CD14-positive monocyte (primary cell): Measurements from ENCODE around the gene RHOT1. TPM values are rescaled to one million over a fixed set of nuclear protein-coding genes. Genes with fewer than 3 reads are reported as not detected.

Experiments
- DNase-seq, 3 donors: peaks; one replicate each; pipeline ENCODE4 v3.0.0-alpha.2; 2011 to 2022
- H2AFZ ChIP-seq: 2 replicates; pipeline ENCODE4 v1.6.0; 2012; ENCODE audit warnings: mild to moderate bottlenecking, low read depth, low read length, inconsistent platforms; ENCODE audit not compliant: insufficient read depth, poor library complexity, severe bottlenecking
- H3K27ac ChIP-seq, 2 donors: 1 replicate in 1 of 2; 2 replicates in 1 of 2; pipeline ENCODE4 v1.5.1; 2012 to 2013; ENCODE audit warnings: low read length in 2 of 2, control low read depth in 1 of 2, inconsistent platforms in 1 of 2, low read depth in 1 of 2, mild to moderate bottlenecking in 1 of 2
- H3K27me3 ChIP-seq, 2 donors: one replicate each; pipeline versions ENCODE4 v1.6.0 to v1.6.1; 2011 to 2013; ENCODE audit warnings: low read length in 2 of 2; ENCODE audit not compliant: control insufficient read depth in 2 of 2, insufficient read depth in 2 of 2
- H3K36me3 ChIP-seq, 2 donors: replicated peaks in 1 of 2; 1 replicate in 1 of 2; 2 replicates in 1 of 2; pipeline versions ENCODE4 v1.5.1 to v1.6.1; 2012 to 2013; ENCODE audit warnings: low read length in 2 of 2, control low read depth in 1 of 2, inconsistent platforms in 1 of 2, mild to moderate bottlenecking in 1 of 2; ENCODE audit not compliant: insufficient read depth in 2 of 2, control insufficient read depth in 1 of 2
- H3K4me1 ChIP-seq, 2 donors: 1 replicate in 1 of 2; 2 replicates in 1 of 2; pipeline versions ENCODE4 v1.5.1 to v1.6.1; 2012 to 2013; ENCODE audit warnings: low read length in 2 of 2, control low read depth in 1 of 2, inconsistent platforms in 1 of 2, mild to moderate bottlenecking in 1 of 2, moderate library complexity in 1 of 2; ENCODE audit not compliant: insufficient read depth in 2 of 2, control insufficient read depth in 1 of 2
- H3K4me2 ChIP-seq: replicated peaks from 2 replicates; pipeline ENCODE3; 2012; ENCODE audit warnings: low read length, moderate library complexity, mild to moderate bottlenecking; ENCODE audit not compliant: poor library complexity, severe bottlenecking; ENCODE audit errors: extremely low read depth
- H3K4me3 ChIP-seq, 3 experiments: fragments of 200-600 bp in 1 of 3; sonication (generic) in 1 of 3; replicated peaks in 1 of 3; 1 replicate in 2 of 3; 2 replicates in 1 of 3; pipeline ENCODE4 v1.5.1; 2011 to 2013; ENCODE audit warnings: low read length in 3 of 3, mild to moderate bottlenecking in 3 of 3, control low read depth in 2 of 3, low read depth in 2 of 3, inconsistent platforms in 1 of 3, moderate library complexity in 1 of 3
- H3K79me2 ChIP-seq: 2 replicates; pipeline ENCODE4 v1.6.0; 2012; ENCODE audit warnings: mild to moderate bottlenecking, control low read depth, inconsistent platforms, low read length, moderate library complexity; ENCODE audit not compliant: insufficient read depth
- H3K9ac ChIP-seq: 2 replicates; pipeline ENCODE4 v1.6.0; 2017; ENCODE audit warnings: low read length, mild to moderate bottlenecking; ENCODE audit not compliant: insufficient read depth, poor library complexity, severe bottlenecking
- H3K9me3 ChIP-seq, 2 donors: replicated peaks in 1 of 2; 1 replicate in 1 of 2; 2 replicates in 1 of 2; pipeline versions ENCODE4 v1.5.1 to v1.6.1; 2012 to 2013; ENCODE audit warnings: low read length in 2 of 2, control low read depth in 1 of 2; ENCODE audit not compliant: control insufficient read depth in 1 of 2, insufficient read depth in 1 of 2
- H4K20me1 ChIP-seq: 2 replicates; pipeline ENCODE4 v1.6.0; 2012; ENCODE audit warnings: mild to moderate bottlenecking, low read length, control low read depth, moderate library complexity; ENCODE audit not compliant: insufficient read depth
- H3K27ac Mint-ChIP-seq, 7 donors: one replicate each; pipeline ENCODE4 v1.8.0; 2020; ENCODE audit warnings: mild to moderate bottlenecking in 7 of 7, mixed read lengths in 7 of 7, moderate library complexity in 6 of 7, inconsistent platforms in 2 of 7
- H3K27me3 Mint-ChIP-seq, 3 donors: one replicate each; pipeline ENCODE4 v1.8.0; 2021 to 2022; ENCODE audit warnings: low read depth in 3 of 3, mild to moderate bottlenecking in 3 of 3, mixed read lengths in 3 of 3, moderate library complexity in 3 of 3, inconsistent platforms in 1 of 3
- H3K36me3 Mint-ChIP-seq, 2 donors: one replicate each; pipeline ENCODE4 v1.8.0; 2020; ENCODE audit warnings: mixed read lengths in 2 of 2, inconsistent platforms in 1 of 2, mild to moderate bottlenecking in 1 of 2
- H3K4me1 Mint-ChIP-seq: one replicate; pipeline ENCODE4 v1.8.0; 2020; ENCODE audit warnings: mild to moderate bottlenecking, mixed read lengths
- H3K4me3 Mint-ChIP-seq, 2 donors: one replicate each; pipeline ENCODE4 v1.8.0; 2020; ENCODE audit warnings: mild to moderate bottlenecking in 2 of 2, mixed read lengths in 2 of 2, moderate library complexity in 1 of 2
- H3K9me3 Mint-ChIP-seq, 7 donors: one replicate each; pipeline ENCODE4 v1.8.0; 2020 to 2022; ENCODE audit warnings: mixed read lengths in 7 of 7, mild to moderate bottlenecking in 6 of 7, moderate library complexity in 6 of 7, inconsistent platforms in 2 of 7
- WGBS: methylation state at CpG from one replicate; pipeline ENCODE4 v1.1.5; 2013; ENCODE audit warnings: missing lambda C conversion rate; ENCODE audit not compliant: insufficient coverage; 5-methylcytosine and 5-hydroxymethylcytosine counted together
- intact Hi-C, 2 donors: fragments of 100-400 bp; cut with micrococcal nuclease; formaldehyde crosslinking; loops; one replicate each; pipeline versions ENCODE4 v1.15.0 to v1.15.1; 2023
- polyA plus RNA-seq, 3 donors: library from polyadenylated mRNA; depleted of rRNA in 1 of 3; unstranded in 2 of 3; stranded (reverse) in 1 of 3; fragments of 300-500 nt in 2 of 3; fragments of >200 nt in 1 of 3; fragmentation: Illumina TruSeq in 2 of 3; gene quantifications; 1 replicate in 2 of 3; 2 replicates in 1 of 3; pipeline ENCODE4 v1.2.3, GENCODE V29; 2012 to 2021
- TF ChIP-seq, protein P1 (sequence below): fragments of 200-600 bp; IDR thresholded peaks from one replicate; pipeline ENCODE4 v1.8.0; 2022; ENCODE audit warnings: antibody characterized with exemption, mild to moderate bottlenecking

The RHOT1 gene
- polyA plus RNA-seq, 3 donors = 45.9 to 60.5 (median 51.9) TPM

DNA sequence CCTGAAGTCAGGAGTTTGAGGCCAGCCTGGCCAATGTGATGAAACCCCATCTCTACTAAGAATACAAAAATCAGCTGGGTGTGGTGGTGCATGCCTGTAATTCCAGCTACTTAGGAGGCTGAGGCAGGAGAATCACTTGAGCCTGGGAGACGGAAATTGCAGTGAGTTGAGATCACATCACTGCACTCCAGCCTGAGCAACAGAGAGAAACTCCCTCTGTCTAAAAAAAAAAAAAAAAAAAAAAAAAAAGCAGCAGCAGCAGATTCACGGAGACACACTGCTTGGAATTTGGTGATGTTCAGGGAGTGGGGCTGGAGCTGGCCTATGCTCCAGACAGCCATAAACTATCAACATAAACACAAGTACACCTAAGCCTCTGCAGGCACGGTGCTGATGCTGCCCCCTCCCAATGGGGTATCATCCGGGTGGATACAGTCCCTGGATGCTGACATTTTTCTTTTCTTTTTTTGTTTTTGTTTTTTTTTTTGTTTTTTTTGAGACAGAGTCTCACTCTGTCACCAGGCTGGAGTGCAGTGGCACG is 39.6 kb upstream of the RHOT1 start:
- Mint-ChIP-seq H3K27me3 (peaks cover 0 to 4% (median 0%) of the 10 kb centered on the region in 3 donors), H3K9me3 (peaks cover 0 to 1% (median 0%) of the 10 kb centered on the region in 7 donors), H3K4me1 (peaks cover 35% of the 10 kb centered on the region), H3K27ac (no peak overlapping the region), H3K4me3 (no peak overlapping the region), H3K36me3 (no peaks in the 10 kb centered on the region)
- Histone ChIP-seq H3K36me3 (no peaks in the 10 kb centered on the region), H4K20me1 (no peaks in the 10 kb centered on the region), H3K4me3 (no peak overlapping the region), H3K9me3 (no peaks in the 10 kb centered on the region), H3K79me2 (no peaks in the 10 kb centered on the region), H3K27me3 (no peaks in the 10 kb centered on the region), H3K9ac (no peak overlapping the region), H3K27ac (no peak overlapping the region), H3K4me2 (no peak overlapping the region), H3K4me1 (peaks cover 26 to 32% of the 10 kb centered on the region in 2 donors), H2AFZ (no peak overlapping the region)
- WGBS = 100% methylated on average over 2 of the region's 5 CpGs
- intact Hi-C loops = no loop called here
- DNase-seq = no peak
- TF ChIP-seq, protein P1, sequence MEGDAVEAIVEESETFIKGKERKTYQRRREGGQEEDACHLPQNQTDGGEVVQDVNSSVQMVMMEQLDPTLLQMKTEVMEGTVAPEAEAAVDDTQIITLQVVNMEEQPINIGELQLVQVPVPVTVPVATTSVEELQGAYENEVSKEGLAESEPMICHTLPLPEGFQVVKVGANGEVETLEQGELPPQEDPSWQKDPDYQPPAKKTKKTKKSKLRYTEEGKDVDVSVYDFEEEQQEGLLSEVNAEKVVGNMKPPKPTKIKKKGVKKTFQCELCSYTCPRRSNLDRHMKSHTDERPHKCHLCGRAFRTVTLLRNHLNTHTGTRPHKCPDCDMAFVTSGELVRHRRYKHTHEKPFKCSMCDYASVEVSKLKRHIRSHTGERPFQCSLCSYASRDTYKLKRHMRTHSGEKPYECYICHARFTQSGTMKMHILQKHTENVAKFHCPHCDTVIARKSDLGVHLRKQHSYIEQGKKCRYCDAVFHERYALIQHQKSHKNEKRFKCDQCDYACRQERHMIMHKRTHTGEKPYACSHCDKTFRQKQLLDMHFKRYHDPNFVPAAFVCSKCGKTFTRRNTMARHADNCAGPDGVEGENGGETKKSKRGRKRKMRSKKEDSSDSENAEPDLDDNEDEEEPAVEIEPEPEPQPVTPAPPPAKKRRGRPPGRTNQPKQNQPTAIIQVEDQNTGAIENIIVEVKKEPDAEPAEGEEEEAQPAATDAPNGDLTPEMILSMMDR = no peak

DNA sequence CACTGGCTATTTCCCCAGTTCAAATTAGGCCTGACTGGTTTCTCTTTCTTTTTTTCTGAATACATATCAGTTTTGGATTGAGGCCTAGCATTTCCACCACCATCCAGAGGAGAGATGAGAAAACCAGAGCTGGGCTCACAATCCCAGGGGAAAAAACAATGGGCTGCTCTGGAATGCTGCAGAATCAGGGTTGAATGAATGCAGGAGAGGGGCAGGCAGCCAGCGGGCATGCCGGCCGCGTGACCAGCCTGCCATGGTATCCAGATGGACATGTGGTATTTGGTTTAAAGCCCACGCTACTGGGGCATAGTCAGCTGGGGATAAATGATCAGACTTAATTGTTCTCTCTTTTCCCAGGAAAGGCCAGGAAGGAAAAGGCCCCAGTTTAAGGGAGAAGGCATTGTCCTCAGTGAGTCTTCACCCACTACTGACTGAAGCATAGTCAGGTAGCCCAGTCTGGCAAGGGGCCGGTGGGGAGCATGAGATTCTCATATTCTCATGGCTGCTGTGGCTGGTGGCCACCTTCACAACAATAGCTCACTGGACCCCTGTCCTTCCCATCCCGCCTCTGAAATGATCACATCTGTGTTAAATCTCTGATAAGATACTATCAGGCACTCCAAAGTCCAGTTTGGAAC is 38.7 kb upstream of the RHOT1 start:
- H3K9me3 Mint-ChIP-seq = peaks cover 0 to 1% (median 0%) of the 10 kb centered on the region in 7 donors

More for the DNA sequence above, 38.7 kb upstream of the RHOT1 start:
- no peaks in the 10 kb centered on the region for H4K20me1 ChIP-seq
- peaks cover 0 to 4% (median 0%) of the 10 kb centered on the region in 3 donors for H3K27me3 Mint-ChIP-seq
- no peak for DNase-seq
- peaks cover 26 to 34% of the 10 kb centered on the region in 2 donors for H3K4me1 ChIP-seq
- H3K36me3 ChIP-seq = no peaks in the 10 kb centered on the region
- peaks cover 37% of the 10 kb centered on the region for H3K4me1 Mint-ChIP-seq
- H3K9ac ChIP-seq = peak overlapping the region; percentile 17
- peak overlapping the region in 1 of 2 donors; percentile 80 for H3K4me3 Mint-ChIP-seq
- H3K4me2 ChIP-seq = peak overlapping the region; percentile 43
- peak overlapping the region in 1 of 3 experiments; percentile 36 for H3K4me3 ChIP-seq
- TF ChIP-seq, protein P1 = no peak
- H3K27me3 ChIP-seq = no peaks in the 10 kb centered on the region
- H3K9me3 ChIP-seq = no peaks in the 10 kb centered on the region
- WGBS = 96% methylated on average over 7 of the region's 7 CpGs
- H3K27ac ChIP-seq = peak overlapping the region in 1 of 2 donors; percentile 80
- no peaks in the 10 kb centered on the region for H3K79me2 ChIP-seq
- H3K27ac Mint-ChIP-seq = peak overlapping the region in 4 of 7 donors; percentile 20 to 83 (median 78)
- H2AFZ ChIP-seq = peak overlapping the region; percentile 79
- no peaks in the 10 kb centered on the region for H3K36me3 Mint-ChIP-seq
- intact Hi-C loops = no loop called here
